WERI-Rb-1 (cell line): ENCODE results near the gene ROR1.

Source experiments
- DNase-seq: peaks from one replicate; pipeline ENCODE4 v3.0.0-alpha.2; 2020
- H3K27ac ChIP-seq: fragments of 250-450 bp; sonication (Bioruptor Pico); 2 replicates; pipeline ENCODE4 v1.5.1; 2020; ENCODE audit warnings: mild to moderate bottlenecking, moderate library complexity
- H3K27me3 ChIP-seq: fragments of 250-450 bp; sonication (Bioruptor Pico); 2 replicates; pipeline ENCODE4 v1.5.1; 2021; ENCODE audit warnings: mild to moderate bottlenecking, low read depth, moderate library complexity; ENCODE audit not compliant: insufficient read depth, severe bottlenecking
- H3K36me3 ChIP-seq: fragments of 250-450 bp; sonication (Bioruptor Pico); 2 replicates; pipeline ENCODE4 v1.5.1; 2020; ENCODE audit warnings: mild to moderate bottlenecking, moderate library complexity
- H3K4me3 ChIP-seq: 2 replicates; pipeline ENCODE4 v1.5.1; 2011; ENCODE audit warnings: low read depth, mild to moderate bottlenecking, control low read depth, low read length
- H3K9me3 ChIP-seq: fragments of 250-450 bp; sonication (Bioruptor Pico); 2 replicates; pipeline ENCODE4 v1.5.1; 2021; ENCODE audit warnings: mild to moderate bottlenecking, moderate library complexity; ENCODE audit not compliant: severe bottlenecking
- TF ChIP-seq, protein P1 (sequence below): IDR thresholded peaks from 2 replicates; pipeline ENCODE4 v1.5.1; 2011; ENCODE audit warnings: low read depth, mild to moderate bottlenecking, control low read depth, inconsistent platforms, low read length

Gene ROR1

GRCh38 chr1:64061430-64062104 is 287.8 kb downstream of the ROR1 start:
- DNase-seq = no peak
- no peaks in the 10 kb centered on the region for H3K27me3 ChIP-seq
- TF ChIP-seq, protein P1, sequence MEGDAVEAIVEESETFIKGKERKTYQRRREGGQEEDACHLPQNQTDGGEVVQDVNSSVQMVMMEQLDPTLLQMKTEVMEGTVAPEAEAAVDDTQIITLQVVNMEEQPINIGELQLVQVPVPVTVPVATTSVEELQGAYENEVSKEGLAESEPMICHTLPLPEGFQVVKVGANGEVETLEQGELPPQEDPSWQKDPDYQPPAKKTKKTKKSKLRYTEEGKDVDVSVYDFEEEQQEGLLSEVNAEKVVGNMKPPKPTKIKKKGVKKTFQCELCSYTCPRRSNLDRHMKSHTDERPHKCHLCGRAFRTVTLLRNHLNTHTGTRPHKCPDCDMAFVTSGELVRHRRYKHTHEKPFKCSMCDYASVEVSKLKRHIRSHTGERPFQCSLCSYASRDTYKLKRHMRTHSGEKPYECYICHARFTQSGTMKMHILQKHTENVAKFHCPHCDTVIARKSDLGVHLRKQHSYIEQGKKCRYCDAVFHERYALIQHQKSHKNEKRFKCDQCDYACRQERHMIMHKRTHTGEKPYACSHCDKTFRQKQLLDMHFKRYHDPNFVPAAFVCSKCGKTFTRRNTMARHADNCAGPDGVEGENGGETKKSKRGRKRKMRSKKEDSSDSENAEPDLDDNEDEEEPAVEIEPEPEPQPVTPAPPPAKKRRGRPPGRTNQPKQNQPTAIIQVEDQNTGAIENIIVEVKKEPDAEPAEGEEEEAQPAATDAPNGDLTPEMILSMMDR = no peak
- H3K27ac ChIP-seq = no peak overlapping the region
- H3K36me3 ChIP-seq = no peaks in the 10 kb centered on the region
- H3K4me3 ChIP-seq = no peak overlapping the region
- H3K9me3 ChIP-seq = no peaks in the 10 kb centered on the region

- no peak overlapping the region for H3K27ac ChIP-seq
- no peaks in the 10 kb centered on the region for H3K9me3 ChIP-seq
- TF ChIP-seq, protein P1 = no peak
- H3K36me3 ChIP-seq = no peaks in the 10 kb centered on the region
- H3K4me3 ChIP-seq = no peak overlapping the region
- DNase-seq = no peak
- no peaks in the 10 kb centered on the region for H3K27me3 ChIP-seq
Measured at GRCh38 chr1:64062529-64062928, 288.7 kb downstream of the ROR1 start.

DNA sequence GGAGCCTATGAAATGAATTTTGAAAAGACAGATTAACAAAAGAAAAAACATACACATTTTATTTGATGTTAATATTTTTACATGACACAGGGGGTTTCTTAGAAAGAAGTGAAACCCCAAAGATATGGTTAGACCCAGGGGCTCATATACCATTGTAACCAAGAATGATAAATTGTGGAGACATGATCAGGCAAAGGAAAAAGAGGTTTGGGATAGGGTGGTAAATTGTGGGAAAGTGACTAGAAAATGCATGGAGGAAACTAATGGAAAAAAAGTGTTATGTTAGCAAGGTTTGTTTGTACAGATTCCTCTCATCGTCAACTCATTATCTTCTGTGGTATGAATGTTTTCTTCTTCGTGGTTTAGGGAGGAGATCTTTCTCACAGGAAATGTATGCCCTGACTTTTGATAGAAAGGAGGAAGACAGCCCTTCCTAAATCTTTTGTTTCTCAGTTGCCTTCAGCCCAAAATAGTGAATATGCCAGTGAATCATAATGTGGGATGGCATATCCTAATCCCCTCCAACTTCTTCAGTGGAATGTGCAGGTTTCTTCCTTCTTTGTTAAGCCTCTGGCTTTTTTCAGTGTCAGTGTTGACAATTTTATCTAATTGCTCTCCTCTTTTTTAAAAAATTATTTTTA is 289.2 kb downstream of the ROR1 start:
- Histone ChIP-seq H3K36me3 (no peaks in the 10 kb centered on the region), H3K27me3 (no peaks in the 10 kb centered on the region), H3K27ac (no peak overlapping the region), H3K9me3 (no peaks in the 10 kb centered on the region), H3K4me3 (no peak overlapping the region)
- TF ChIP-seq, protein P1 = no peak
- DNase-seq = no peak

- no peaks in the 10 kb centered on the region for H3K27me3 ChIP-seq
- H3K27ac ChIP-seq = no peak overlapping the region
- H3K36me3 ChIP-seq = no peaks in the 10 kb centered on the region
- no peaks in the 10 kb centered on the region for H3K9me3 ChIP-seq
- no peak for DNase-seq
- no peak overlapping the region for H3K4me3 ChIP-seq
- TF ChIP-seq, protein P1 = no peak
Measured at GRCh38 chr1:64065571-64065970, 291.8 kb downstream of the ROR1 start.

DNA sequence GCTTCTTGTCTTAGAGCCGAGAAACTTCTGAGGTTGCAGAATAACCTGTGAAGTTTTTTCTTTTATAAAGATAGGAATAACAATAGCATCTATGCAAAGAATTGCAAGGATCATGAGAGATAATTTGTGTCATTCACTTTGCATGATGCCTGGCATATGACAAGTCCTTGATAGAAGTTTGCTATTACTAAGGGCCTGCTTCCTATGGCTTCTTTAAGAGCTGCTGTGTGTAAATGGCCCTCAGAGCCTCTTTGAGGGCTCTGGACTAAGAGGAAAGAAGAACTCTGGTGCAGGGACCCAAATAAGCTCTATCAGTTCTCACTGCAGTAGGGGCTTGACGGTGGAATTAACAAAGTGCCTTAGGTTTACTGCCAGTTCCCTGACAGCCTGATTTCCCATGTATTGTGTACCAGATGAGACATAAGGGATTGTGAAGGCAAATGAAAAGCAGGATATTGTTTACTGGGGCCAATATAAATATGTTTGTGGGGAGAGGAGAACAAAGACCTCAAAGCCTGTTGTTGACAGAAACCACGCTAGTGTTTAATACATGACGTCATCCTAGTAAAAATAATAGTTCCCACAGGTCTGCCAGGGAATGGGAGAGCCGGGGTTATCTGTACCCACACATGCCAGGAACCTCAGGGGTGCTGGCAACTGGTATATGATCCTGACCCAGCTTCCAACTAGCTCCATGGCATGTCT is 298.4 kb downstream of the ROR1 start:
- no peak for DNase-seq
- no peak overlapping the region for H3K27ac ChIP-seq
- TF ChIP-seq, protein P1 = no peak

More for the DNA sequence above, 298.4 kb downstream of the ROR1 start:
- no peaks in the 10 kb centered on the region for H3K27me3 ChIP-seq
- no peaks in the 10 kb centered on the region for H3K9me3 ChIP-seq
- H3K4me3 ChIP-seq = no peak overlapping the region
- no peaks in the 10 kb centered on the region for H3K36me3 ChIP-seq
